Mesenteric fat pad (tissue), 1 donor: Measurements from ENCODE around the gene INSRR. TPM values are rescaled to one million over a fixed set of nuclear protein-coding genes. Genes with fewer than 3 reads are reported as not detected.

Experiments
- DNase-seq: peaks from one replicate; pipeline ENCODE4 v3.0.0-alpha.2; 2020; ENCODE audit warnings: low spot score
- total RNA-seq: library from RNA; stranded (reverse); fragmentation: NEBNext Ultra II Directional; extraction: Animal tissue kit (Norgen Biotek cat#: 25700); gene quantifications from one replicate; pipeline ENCODE4 v1.2.1, GENCODE V29; 2021
- donor health status: DM: yes; HTN: yes; CAD: no.

Gene INSRR
- total RNA-seq, 1 donor from 2014 or later, result 0.10 TPM

DNA sequence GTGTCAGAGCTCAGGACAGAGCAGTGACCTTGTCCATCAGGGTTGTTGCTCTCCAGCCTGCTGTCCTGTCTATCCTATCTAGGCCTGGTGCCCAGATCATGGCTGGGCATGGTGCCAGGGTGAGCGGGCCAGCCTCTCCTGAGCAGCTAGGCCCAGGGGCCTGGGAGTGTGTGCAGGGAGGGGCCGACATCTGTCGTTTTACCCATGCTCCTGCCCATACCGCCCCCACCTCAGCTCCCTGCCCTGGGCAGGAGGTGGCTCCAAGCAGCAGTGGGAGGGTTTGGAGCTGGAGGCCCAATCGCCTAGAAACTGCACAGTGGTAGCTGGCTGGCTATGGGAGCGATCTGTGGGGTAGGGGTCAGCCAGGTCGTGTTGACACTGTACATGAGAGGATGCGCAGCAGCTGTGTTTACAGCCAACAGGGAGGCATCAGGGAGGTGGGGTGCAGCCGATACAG, 6.5 kb downstream of the INSRR start:
- no peak for DNase-seq

- DNase-seq, result no peak
Measured at GRCh38 chr1:156851779-156852417, 7.0 kb downstream of the INSRR start.

- DNase-seq, result no peak
Measured at GRCh38 chr1:156849151-156849496, 9.8 kb downstream of the INSRR start.

DNA sequence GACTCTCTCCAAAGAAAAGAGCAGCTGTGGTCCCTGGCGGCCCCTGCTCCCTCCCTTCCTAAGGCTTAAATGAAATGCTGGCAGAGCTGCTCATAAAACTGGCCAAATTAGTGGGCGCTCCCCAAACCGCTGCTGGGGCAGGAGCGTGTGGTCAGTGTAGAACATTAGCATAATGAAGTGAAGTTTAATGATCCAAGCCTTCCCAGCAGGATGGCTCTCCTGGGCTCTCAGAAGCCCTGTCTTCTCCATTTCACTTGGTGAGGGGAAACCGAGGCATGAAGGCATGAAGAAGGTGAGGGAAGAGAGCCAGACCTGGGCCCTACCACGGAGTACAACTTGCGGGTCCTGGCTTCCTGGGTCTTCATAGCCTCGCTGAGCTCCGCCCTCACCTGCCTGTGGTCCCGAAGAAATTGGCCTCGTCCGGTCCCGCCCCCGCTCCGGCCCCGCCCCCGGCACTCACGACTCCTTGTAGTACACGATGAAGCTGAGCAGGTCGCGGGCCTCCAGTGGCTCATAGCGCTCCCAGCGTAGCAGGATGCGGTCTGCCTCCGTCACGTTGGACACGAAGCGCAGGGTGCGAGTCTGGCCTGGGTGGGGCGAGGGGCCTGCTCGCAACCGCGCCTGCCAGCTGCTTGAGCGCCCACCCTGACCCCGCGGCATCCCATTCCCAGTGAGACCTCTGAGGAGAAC, 10.3 kb downstream of the INSRR start:
- DNase-seq, result no peak

DNA sequence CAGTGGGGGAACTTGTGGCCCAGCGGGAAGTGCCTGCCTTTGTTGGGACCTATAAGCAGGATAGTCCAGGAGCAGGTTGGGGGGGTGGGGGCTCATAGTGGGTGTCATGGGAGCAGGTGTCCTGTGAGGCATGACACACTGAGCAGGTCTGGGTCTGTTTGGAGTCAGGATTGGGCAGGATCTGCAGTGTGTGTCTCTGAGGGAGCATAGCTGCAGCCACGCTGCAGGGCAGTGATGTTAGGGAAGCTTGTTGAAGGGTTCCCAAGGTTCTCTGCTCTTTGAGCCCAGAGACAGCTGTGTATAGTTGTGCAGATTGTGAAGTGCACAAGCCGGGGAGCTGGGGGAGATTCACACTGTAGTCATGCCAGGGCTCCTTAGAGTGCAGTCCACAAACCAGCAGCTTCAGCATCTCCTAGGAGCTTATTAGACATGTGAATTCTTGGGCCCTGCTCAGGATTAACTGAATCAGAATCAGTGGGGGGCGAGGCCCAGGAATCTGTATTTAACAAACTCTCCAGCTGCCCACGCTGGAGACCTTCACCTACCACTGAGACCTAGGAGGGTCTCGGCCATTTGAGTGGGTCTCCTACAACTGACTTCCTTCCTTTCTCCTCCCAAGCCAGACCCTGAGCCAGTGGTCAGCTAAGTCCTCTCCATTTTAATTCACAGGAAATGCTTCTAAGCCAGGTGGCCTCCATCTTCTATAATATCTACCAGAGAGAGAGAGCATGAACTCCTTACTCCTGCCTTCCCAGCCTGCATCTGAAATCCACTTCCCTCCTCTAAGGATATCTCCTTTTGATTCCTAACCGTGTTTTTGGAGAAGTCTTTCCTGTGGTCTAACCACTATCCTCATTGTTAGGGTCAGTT, 11.1 kb downstream of the INSRR start:
- no peak for DNase-seq

DNA sequence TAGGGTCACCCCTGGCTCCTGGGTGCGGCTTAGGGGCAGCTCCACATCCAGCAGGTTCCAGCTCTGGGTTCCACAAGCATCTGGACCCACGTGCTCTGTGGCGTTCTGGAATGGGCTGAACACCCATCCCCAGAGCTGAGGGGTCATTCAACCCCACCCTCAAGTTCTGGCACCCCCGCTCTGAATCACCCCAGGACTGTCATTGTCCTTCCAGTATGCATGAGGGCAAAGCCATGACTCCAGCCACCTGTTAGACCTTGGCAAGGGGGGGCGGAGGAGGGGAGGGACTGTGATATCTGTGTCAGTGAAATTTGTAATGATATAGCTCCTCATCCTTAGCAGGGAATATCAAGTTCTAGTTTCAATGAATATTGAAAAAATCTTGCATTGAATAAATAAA, 12.3 kb downstream of the INSRR start:
- no peak for DNase-seq

- DNase-seq, result no peak
Measured at GRCh38 chr1:156845953-156846545, 12.9 kb downstream of the INSRR start.

GRCh38 chr1:156845055-156845952, 13.6 kb downstream of the INSRR start:
- DNase-seq, result no peak

- DNase-seq, result no peak
Measured at GRCh38 chr1:156844638-156845037, 14.3 kb downstream of the INSRR start.

DNA sequence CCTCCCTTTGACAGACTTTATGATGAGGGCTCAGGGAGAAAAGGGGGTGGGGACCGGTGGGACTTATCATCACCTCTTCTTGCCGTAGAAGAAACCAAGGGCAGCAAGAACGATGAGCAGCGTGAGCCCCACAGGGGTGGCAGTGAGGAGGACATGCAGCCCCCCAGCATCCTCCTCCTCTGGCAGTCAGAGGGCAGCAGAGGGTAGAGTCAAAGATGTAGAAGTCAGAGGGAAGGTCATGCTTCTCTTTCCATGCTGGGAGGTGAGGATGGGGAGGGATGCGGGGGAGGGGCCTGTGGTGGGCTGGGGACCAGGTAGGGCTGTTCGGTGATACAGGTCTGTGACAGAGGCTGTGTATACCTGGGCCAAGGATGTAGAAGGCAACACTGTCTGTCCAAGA, 14.8 kb downstream of the INSRR start:
- DNase-seq, result no peak

DNA sequence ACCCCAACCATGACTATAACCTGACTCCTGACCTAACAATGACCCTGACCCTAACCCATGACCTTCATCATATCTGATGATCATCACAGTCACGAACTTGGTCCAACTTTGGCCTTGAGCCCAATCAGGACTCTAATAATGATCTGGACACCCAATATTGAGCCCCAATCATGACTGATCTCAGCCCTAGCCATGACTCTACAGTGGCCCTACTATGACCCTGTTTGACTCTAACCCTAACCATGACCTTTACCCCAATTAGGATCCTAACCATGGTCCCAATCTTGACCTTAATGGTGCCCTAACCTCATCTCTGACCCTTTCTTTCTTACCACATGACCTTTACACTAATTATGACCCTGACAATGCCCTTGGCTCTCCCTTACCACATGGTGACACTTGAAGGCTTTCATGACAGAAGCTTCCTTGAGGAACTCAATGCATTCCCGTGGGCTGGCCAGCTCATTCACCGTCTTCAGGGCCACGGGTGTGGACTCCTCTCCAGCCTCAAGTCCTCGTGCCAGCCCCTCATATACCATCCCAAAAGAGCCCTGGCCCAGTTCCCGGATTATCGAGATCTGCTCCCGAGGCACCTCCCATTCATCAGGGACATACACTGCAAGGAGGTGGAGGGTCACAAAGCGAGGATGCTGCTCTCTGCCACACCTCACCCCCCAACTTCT, 16.2 kb downstream of the INSRR start:
- DNase-seq, result no peak

- no peak for DNase-seq
Measured at GRCh38 chr1:156841295-156841855, 17.5 kb downstream of the INSRR start.

GRCh38 chr1:156840898-156841279, 18.0 kb downstream of the INSRR start:
- DNase-seq, result no peak

- no peak for DNase-seq
Measured at GRCh38 chr1:156840186-156840897, 18.6 kb downstream of the INSRR start.

DNA sequence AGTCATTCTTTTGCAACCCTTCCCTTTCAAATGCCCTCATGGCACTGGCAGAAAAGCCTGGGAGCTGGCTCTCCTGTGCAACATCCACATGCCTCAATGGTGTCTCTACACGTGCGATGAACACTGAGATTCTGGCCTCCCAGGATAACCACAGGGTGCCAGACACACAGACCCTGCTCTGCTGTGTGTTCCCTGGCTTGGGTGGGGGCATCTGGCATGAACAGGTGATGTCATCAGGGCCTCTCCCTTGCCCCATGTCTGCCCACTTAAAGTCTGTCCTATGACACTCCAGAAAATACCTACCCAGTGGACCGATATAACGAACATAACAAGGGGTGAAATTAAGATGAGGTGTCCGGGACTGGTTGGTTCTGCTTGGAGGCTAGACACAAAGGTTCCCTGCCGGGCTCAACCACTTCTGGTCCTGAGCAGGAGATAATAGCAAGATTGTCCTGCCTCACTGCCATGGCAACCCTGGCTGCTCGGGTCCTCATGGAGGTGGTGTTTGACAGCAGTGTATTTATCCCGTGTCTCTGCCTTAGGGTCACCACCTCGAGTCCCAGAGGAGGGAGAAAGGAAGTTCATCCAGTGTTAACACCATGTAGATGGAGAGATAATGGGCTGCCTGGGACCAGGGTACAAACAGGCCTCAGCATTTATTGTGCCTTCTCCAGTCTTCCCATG, 19.3 kb downstream of the INSRR start:
- no peak for DNase-seq

GRCh38 chr1:156838972-156839371, 19.9 kb downstream of the INSRR start:
- DNase-seq, result no peak

DNA sequence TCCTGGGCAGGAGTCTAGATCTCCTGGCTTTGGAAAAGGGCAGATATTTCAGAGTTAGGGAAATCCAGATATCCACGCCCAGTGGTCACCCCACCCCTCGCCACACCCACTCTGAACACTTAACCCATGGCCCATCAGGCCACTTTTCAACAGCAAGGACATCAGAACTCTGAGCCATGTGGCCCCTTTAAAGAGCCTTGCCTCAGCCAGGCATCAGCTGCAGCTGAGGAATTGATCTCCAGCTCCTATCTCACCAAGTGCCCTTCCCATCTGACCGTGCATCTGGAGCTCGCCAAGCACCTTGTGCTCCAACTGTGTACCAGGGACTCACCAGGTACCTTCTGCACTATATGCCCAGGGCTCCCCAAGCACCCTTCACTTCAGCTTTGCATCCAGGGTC, 22.0 kb downstream of the INSRR start:
- no peak for DNase-seq

DNA sequence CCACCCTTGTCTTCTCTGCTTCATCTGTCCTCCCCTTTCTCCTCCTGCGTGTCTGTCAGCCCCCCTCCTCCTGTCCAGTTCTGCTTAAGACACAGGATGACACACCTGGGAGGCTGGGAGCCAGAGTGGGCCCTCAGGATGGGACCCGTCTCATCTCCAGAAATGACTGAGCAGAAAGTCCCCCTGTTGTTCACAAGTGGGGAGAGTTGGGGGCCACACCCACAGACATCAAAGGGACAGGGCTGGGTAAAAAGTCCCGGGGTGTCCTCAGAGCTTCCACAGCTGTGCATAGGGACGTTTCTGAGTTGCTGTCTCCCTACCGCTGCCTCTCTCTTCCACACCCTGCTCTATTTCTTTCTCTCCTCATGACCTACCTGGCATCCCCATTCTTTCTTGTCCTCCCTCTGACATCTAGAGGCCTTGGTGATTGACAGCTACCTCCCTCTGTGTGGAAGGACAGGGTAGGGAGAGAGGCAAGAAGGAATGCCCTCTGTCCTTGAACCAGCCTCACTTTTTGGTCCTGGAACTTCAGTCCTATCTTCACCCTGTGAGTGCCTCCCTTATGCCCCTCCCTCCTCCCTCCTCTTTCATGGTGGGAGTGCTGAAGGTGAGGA, 22.8 kb downstream of the INSRR start:
- DNase-seq, result no peak
